HepG2 (cell line): ENCODE results near the gene CYP2W1. TPM values are rescaled to one million over a fixed set of nuclear protein-coding genes. Genes with fewer than 3 reads are reported as not detected.

Source experiments
- KLF12 ChIP-seq: sonication (generic); formaldehyde crosslinking; IDR thresholded peaks from 2 replicates; pipeline ENCODE4 v1.4.0; 2020; ENCODE audit warnings: missing genetic modification reagents, borderline replicate concordance
- MEIS1 ChIP-seq: sonication (generic); formaldehyde crosslinking; IDR thresholded peaks from 2 replicates; pipeline ENCODE4 v1.9.0; 2021; ENCODE audit warnings: mild to moderate bottlenecking, missing genetic modification reagents, moderate library complexity, borderline replicate concordance
- MZF1 ChIP-seq: sonication (generic); formaldehyde crosslinking; IDR thresholded peaks from 2 replicates; pipeline ENCODE4 v1.8.1; 2023; ENCODE audit warnings: mild to moderate bottlenecking, missing genetic modification reagents, borderline replicate concordance
- NCOA2 ChIP-seq: sonication (generic); formaldehyde crosslinking; IDR thresholded peaks from 2 replicates; pipeline ENCODE4 v1.8.0; 2022; ENCODE audit warnings: inconsistent platforms
- PHF20 ChIP-seq: sonication (generic); formaldehyde crosslinking; IDR thresholded peaks from 2 replicates; pipeline ENCODE4 v1.5.0; 2020; ENCODE audit warnings: mild to moderate bottlenecking, missing genetic modification reagents
- SIX1 ChIP-seq: sonication (generic); formaldehyde crosslinking; IDR thresholded peaks from 2 replicates; pipeline ENCODE4 v1.4.0; 2020; ENCODE audit warnings: missing genetic modification reagents, borderline replicate concordance
- XRCC5 ChIP-seq: fragments of 200-400 bp; formaldehyde crosslinking; optimal IDR thresholded peaks from 2 replicates; pipeline ENCODE3; 2017; ENCODE audit warnings: mild to moderate bottlenecking, low read length
- YEATS4 ChIP-seq: sonication (generic); formaldehyde crosslinking; IDR thresholded peaks from 2 replicates; pipeline ENCODE4 v1.4.0; 2020; ENCODE audit warnings: missing genetic modification reagents, borderline replicate concordance
- ZMYM2 ChIP-seq: sonication (generic); formaldehyde crosslinking; IDR thresholded peaks from 2 replicates; pipeline ENCODE4 v1.8.0; 2022; ENCODE audit warnings: mild to moderate bottlenecking, missing genetic modification reagents
- ZNF10 ChIP-seq: sonication (generic); formaldehyde crosslinking; IDR thresholded peaks from 2 replicates; pipeline ENCODE4 v1.4.0; 2020; ENCODE audit warnings: mild to moderate bottlenecking, low read depth, missing genetic modification reagents, borderline replicate concordance
- ZNF629 ChIP-seq: sonication (generic); formaldehyde crosslinking; conservative IDR thresholded peaks from 2 replicates; pipeline ENCODE4 v1.5.0; 2020; ENCODE audit warnings: missing genetic modification reagents
- ZNF878 ChIP-seq: sonication (generic); formaldehyde crosslinking; IDR thresholded peaks from 2 replicates; pipeline ENCODE4 v1.8.1; 2023; ENCODE audit warnings: mild to moderate bottlenecking, missing genetic modification reagents, moderate library complexity
- ZSCAN30 ChIP-seq: sonication (generic); formaldehyde crosslinking; IDR thresholded peaks from 2 replicates; pipeline ENCODE4 v1.5.0; 2020; ENCODE audit warnings: mild to moderate bottlenecking, missing genetic modification reagents
- polyA plus RNA-seq, 8 experiments: library from polyadenylated mRNA; depleted of rRNA in 3 of 8; stranded (reverse) in 7 of 8; unstranded in 1 of 8; fragments of >200 nt; fragmentation: Illumina TruSeq in 4 of 8; extraction: Trizol in 4 of 8; gene quantifications; 2 replicates each; pipeline versions ENCODE4 v1.2.1 to v1.2.3, GENCODE V29; 2011 to 2016; ENCODE audit warnings: low read depth in 4 of 8, missing spikeins in 1 of 8, mixed read lengths in 1 of 8; ENCODE audit not compliant: insufficient read depth in 1 of 8
- total RNA-seq, 5 experiments: library from RNA; depleted of rRNA; stranded (reverse); fragments of >200 nt; fragmentation: Illumina TruSeq; extraction: Trizol; gene quantifications; 2 replicates each; pipeline ENCODE4 v1.2.3, GENCODE V29; 2016; ENCODE audit warnings: low read depth in 1 of 5
- TF ChIP-seq, protein P1 (sequence below): fragments of 450-650 bp; IDR thresholded peaks from 2 replicates; pipeline ENCODE4 v1.6.1; 2016
- TF ChIP-seq, protein P2 (sequence below): sonication (generic); formaldehyde crosslinking; IDR thresholded peaks from 2 replicates; pipeline ENCODE4 v1.4.0; 2020; ENCODE audit warnings: low read depth, missing genetic modification reagents
- TF ChIP-seq, protein P3 (sequence below): sonication (generic); formaldehyde crosslinking; IDR thresholded peaks from 2 replicates; pipeline ENCODE4 v1.5.0; 2020; ENCODE audit warnings: mild to moderate bottlenecking, missing genetic modification reagents, borderline replicate concordance
- TF ChIP-seq, protein P4 (sequence below): sonication (generic); formaldehyde crosslinking; IDR thresholded peaks from 2 replicates; pipeline ENCODE4 v1.4.0; 2020; ENCODE audit warnings: missing genetic modification reagents

CYP2W1 gene
- total and polyA plus RNA-seq, 2 of the 13 experiments (the other 11 are each of a cell fraction or from before 2014, with no cell fraction given): 19.5 to 31.7 TPM

DNA sequence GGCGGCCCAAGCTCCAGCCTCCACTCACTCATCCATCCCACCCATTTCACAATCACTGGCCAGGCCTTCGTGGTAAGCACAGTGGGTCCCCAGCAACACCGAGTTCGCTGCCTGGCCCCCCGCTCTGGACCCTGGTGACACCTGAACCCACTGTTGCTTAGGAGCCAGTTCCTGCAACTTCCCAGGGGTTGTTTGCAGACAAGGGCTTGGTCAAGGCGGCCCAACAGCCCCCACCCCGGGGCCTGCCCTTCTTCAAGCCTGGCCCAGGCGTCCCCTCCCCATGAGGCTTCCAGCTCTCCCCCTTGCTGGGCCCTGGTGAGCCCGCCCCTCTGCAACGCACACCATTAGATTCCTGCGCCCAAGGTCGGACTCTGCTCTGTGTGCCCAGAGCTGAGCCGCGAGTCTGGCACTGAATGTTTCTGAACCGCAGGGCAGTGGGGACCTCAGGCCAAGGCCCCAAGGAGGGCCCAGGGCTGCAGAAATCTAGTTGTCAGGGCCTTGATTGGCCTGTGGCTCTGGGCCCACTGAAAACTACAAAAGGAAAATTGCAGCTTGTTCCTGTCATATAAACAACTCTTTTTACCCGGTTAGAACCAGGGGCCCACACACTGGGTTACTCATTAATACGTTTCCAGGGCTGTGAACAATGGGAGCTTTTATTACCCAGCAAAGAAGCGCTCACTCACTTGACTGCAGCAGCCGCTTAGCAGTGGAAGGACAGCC is 5.5 kb upstream of the CYP2W1 start (continued):
- TF ChIP-seq XRCC5 (peak; percentile 70), YEATS4 (CRISPR knock-in tag) (peak; percentile 92), MEIS1 (peak; percentile 8; the same call in 1 of the 2 replicates), ZNF10 (CRISPR knock-in tag) (no peak), SIX1 (CRISPR knock-in tag) (0 out of 2 replicates have a peak, but pooled peaks have one; percentile 3), PHF20 (CRISPR knock-in tag) (no peak; the same call in 1 of the 2 replicates), NCOA2 (CRISPR knock-in tag) (peak; percentile 95), ZMYM2 (CRISPR knock-in tag) (0 out of 2 replicates have a peak, but pooled peaks have one; percentile 50), ZNF878 (CRISPR knock-in tag) (peak; percentile 82), ZNF629 (CRISPR knock-in tag) (peak; percentile 57), ZSCAN30 (no peak), MZF1 (CRISPR knock-in tag) (0 out of 2 replicates have a peak, but pooled peaks have one; percentile 48), KLF12 (peak; percentile 80)
- TF ChIP-seq, protein P1, sequence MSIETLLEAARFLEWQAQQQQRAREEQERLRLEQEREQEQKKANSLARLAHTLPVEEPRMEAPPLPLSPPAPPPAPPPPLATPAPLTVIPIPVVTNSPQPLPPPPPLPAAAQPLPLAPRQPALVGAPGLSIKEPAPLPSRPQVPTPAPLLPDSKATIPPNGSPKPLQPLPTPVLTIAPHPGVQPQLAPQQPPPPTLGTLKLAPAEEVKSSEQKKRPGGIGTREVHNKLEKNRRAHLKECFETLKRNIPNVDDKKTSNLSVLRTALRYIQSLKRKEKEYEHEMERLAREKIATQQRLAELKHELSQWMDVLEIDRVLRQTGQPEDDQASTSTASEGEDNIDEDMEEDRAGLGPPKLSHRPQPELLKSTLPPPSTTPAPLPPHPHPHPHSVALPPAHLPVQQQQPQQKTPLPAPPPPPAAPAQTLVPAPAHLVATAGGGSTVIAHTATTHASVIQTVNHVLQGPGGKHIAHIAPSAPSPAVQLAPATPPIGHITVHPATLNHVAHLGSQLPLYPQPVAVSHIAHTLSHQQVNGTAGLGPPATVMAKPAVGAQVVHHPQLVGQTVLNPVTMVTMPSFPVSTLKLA: 0 out of 2 replicates have a peak, but pooled peaks have one; percentile 4
- TF ChIP-seq, protein P2, sequence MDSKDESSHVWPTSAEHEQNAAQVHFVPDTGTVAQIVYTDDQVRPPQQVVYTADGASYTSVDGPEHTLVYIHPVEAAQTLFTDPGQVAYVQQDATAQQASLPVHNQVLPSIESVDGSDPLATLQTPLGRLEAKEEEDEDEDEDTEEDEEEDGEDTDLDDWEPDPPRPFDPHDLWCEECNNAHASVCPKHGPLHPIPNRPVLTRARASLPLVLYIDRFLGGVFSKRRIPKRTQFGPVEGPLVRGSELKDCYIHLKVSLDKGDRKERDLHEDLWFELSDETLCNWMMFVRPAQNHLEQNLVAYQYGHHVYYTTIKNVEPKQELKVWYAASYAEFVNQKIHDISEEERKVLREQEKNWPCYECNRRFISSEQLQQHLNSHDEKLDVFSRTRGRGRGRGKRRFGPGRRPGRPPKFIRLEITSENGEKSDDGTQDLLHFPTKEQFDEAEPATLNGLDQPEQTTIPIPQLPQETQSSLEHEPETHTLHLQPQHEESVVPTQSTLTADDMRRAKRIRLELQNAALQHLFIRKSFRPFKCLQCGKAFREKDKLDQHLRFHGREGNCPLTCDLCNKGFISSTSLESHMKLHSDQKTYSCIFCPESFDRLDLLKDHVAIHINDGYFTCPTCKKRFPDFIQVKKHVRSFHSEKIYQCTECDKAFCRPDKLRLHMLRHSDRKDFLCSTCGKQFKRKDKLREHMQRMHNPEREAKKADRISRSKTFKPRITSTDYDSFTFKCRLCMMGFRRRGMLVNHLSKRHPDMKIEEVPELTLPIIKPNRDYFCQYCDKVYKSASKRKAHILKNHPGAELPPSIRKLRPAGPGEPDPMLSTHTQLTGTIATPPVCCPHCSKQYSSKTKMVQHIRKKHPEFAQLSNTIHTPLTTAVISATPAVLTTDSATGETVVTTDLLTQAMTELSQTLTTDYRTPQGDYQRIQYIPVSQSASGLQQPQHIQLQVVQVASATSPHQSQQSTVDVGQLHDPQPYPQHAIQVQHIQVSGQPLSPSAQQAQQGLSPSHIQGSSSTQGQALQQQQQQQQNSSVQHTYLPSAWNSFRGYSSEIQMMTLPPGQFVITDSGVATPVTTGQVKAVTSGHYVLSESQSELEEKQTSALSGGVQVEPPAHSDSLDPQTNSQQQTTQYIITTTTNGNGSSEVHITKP (CRISPR knock-in tag): peak; percentile 90
- TF ChIP-seq, protein P3, sequence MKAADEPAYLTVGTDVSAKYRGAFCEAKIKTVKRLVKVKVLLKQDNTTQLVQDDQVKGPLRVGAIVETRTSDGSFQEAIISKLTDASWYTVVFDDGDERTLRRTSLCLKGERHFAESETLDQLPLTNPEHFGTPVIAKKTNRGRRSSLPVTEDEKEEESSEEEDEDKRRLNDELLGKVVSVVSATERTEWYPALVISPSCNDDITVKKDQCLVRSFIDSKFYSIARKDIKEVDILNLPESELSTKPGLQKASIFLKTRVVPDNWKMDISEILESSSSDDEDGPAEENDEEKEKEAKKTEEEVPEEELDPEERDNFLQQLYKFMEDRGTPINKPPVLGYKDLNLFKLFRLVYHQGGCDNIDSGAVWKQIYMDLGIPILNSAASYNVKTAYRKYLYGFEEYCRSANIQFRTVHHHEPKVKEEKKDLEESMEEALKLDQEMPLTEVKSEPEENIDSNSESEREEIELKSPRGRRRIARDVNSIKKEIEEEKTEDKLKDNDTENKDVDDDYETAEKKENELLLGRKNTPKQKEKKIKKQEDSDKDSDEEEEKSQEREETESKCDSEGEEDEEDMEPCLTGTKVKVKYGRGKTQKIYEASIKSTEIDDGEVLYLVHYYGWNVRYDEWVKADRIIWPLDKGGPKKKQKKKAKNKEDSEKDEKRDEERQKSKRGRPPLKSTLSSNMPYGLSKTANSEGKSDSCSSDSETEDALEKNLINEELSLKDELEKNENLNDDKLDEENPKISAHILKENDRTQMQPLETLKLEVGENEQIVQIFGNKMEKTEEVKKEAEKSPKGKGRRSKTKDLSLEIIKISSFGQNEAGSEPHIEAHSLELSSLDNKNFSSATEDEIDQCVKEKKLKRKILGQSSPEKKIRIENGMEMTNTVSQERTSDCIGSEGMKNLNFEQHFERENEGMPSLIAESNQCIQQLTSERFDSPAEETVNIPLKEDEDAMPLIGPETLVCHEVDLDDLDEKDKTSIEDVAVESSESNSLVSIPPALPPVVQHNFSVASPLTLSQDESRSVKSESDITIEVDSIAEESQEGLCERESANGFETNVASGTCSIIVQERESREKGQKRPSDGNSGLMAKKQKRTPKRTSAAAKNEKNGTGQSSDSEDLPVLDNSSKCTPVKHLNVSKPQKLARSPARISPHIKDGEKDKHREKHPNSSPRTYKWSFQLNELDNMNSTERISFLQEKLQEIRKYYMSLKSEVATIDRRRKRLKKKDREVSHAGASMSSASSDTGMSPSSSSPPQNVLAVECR (CRISPR knock-in tag): peak; percentile 69; the same call in 1 of the 2 replicates
- TF ChIP-seq, protein P4, sequence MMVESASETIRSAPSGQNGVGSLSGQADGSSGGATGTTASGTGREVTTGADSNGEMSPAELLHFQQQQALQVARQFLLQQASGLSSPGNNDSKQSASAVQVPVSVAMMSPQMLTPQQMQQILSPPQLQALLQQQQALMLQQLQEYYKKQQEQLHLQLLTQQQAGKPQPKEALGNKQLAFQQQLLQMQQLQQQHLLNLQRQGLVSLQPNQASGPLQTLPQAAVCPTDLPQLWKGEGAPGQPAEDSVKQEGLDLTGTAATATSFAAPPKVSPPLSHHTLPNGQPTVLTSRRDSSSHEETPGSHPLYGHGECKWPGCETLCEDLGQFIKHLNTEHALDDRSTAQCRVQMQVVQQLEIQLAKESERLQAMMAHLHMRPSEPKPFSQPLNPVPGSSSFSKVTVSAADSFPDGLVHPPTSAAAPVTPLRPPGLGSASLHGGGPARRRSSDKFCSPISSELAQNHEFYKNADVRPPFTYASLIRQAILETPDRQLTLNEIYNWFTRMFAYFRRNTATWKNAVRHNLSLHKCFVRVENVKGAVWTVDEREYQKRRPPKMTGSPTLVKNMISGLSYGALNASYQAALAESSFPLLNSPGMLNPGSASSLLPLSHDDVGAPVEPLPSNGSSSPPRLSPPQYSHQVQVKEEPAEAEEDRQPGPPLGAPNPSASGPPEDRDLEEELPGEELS (CRISPR knock-in tag): peak; percentile 93
